Coronary artery (tissue), 2 donors: ENCODE results near the gene TMEM39A.

Source experiments
- DNase-seq: peaks from one replicate; pipeline ENCODE4 v3.0.0-alpha.2; 2017; ENCODE audit warnings: low spot score
- H3K27ac ChIP-seq, 2 donors: fragments of 200-600 bp; sonication (generic); one replicate each; pipeline ENCODE4 v1.5.1; 2016 to 2019
- H3K4me3 ChIP-seq: fragments of 200-600 bp; sonication (generic); 2 replicates; pipeline ENCODE4 v1.5.1; 2016; ENCODE audit warnings: mild to moderate bottlenecking, moderate library complexity
- TF ChIP-seq, protein P1 (sequence below): fragments of 200-600 bp; sonication (generic); IDR thresholded peaks from one replicate; pipeline ENCODE4 v1.5.1; 2019; ENCODE audit warnings: antibody characterized with exemption

The TMEM39A gene

DNA sequence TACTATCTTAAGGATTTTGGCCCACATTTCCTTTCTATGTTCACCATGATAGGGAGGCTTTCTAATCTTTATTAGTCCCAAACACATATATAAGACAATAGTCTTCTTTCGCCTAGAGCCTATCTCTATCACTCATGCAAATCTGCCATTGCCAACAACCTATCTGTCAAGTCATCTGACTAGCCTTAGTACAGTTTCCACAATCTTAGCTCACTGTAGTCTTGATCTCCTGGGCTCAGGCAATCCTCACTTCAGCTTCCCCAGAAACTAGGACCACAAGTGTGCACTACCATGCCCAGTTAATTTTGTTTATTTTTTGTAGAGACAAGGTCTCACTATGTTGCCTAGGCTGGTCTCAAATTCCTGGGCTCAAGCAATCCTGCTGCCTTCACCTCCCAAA lies 6.9 kb downstream of the TMEM39A start:
- H3K4me3 ChIP-seq: no peak overlapping the region
- TF ChIP-seq, protein P1, sequence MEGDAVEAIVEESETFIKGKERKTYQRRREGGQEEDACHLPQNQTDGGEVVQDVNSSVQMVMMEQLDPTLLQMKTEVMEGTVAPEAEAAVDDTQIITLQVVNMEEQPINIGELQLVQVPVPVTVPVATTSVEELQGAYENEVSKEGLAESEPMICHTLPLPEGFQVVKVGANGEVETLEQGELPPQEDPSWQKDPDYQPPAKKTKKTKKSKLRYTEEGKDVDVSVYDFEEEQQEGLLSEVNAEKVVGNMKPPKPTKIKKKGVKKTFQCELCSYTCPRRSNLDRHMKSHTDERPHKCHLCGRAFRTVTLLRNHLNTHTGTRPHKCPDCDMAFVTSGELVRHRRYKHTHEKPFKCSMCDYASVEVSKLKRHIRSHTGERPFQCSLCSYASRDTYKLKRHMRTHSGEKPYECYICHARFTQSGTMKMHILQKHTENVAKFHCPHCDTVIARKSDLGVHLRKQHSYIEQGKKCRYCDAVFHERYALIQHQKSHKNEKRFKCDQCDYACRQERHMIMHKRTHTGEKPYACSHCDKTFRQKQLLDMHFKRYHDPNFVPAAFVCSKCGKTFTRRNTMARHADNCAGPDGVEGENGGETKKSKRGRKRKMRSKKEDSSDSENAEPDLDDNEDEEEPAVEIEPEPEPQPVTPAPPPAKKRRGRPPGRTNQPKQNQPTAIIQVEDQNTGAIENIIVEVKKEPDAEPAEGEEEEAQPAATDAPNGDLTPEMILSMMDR: no peak
- no peak for DNase-seq
- no peak overlapping the region for H3K27ac ChIP-seq

GRCh38 chr3:119453822-119454221 lies 9.6 kb downstream of the TMEM39A start:
- Histone ChIP-seq H3K27ac (no peak overlapping the region), H3K4me3 (no peak overlapping the region)
- TF ChIP-seq, protein P1: no peak
- no peak for DNase-seq

- Histone ChIP-seq H3K4me3 (no peak overlapping the region), H3K27ac (no peak overlapping the region)
- no peak for DNase-seq
- TF ChIP-seq, protein P1: no peak
Observed at GRCh38 chr3:119444590-119444989, 18.8 kb downstream of the TMEM39A start.

- Histone ChIP-seq H3K27ac (no peak overlapping the region), H3K4me3 (no peak overlapping the region)
- TF ChIP-seq, protein P1: no peak
- DNase-seq: no peak
Observed at GRCh38 chr3:119443179-119443578, 20.2 kb downstream of the TMEM39A start.

GRCh38 chr3:119437691-119438258 lies 25.6 kb downstream of the TMEM39A start:
- DNase-seq: no peak
- Histone ChIP-seq H3K4me3 (no peak overlapping the region), H3K27ac (no peak overlapping the region)
- TF ChIP-seq, protein P1: no peak

- Histone ChIP-seq H3K27ac (no peak overlapping the region), H3K4me3 (no peak overlapping the region)
- TF ChIP-seq, protein P1: no peak
- DNase-seq: no peak
Observed at GRCh38 chr3:119436977-119437376, 26.4 kb downstream of the TMEM39A start.

GRCh38 chr3:119434703-119435102 lies 28.7 kb downstream of the TMEM39A start:
- Histone ChIP-seq H3K4me3 (no peak overlapping the region), H3K27ac (no peak overlapping the region)
- DNase-seq: no peak
- TF ChIP-seq, protein P1: no peak
